GM13977 (cell line): Measurements from ENCODE around the gene BEST2.

ENCODE experiments used
- DNase-seq: peaks from one replicate; pipeline ENCODE4 v3.0.0; 2012; ENCODE audit warnings: low spot score
- CTCF ChIP-seq: IDR thresholded peaks from 2 replicates; pipeline ENCODE4 v1.5.1; 2012; ENCODE audit warnings: mild to moderate bottlenecking, control low read depth; ENCODE audit not compliant: insufficient read depth; ENCODE audit errors: extremely low read depth, missing control alignments
- in situ Hi-C: fragments of 300-500 bp; cut with MboI; formaldehyde crosslinking; loops from one replicate; pipeline ENCODE4 v1.12.0; 2022; ENCODE audit warnings: low sequenced_read_pairs, low pct_unique_long_range_greater_than_20kb, mixed read lengths, inconsistent platforms; ENCODE audit not compliant: unreplicated experiment

Gene BEST2

DNA sequence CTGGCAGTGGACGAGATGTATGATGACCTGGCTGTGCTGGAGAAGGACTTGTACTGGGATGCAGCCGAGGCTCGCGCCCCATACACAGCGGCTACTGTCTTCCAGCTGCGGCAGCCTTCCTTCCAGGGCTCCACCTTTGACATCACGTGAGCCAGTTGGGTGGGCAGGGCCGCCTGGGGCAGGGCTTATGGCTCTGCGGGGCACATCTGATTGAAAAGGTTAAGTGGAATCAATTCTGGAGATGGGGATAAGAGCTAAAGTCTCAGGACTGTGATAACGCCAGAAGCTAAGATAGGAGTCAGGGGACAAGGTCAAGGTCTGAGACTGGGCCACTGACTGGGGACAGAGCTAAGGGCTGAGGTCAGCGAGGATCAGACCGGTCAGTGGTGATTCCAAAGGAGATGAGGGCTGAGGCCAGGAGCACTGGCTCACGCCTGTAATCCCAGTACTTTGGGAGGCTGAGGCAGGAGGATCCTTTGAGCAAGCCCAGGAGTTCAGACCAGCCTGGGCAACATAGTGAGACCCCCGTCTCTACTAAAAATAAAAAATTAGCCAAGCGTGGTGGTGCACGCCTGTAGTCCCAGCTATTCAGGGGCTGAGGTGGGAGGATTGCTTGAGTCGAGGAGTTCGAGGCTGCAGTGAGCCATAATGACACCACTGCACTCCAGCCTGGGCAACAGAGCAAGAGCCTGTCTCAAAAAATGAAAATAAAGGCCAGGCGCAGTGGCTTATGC is 4.7 kb downstream of the BEST2 start:
- in situ Hi-C loops: loop anchor here (10.0 kb wide), 1 partner anchor 192 kb away; no protein-coding TSS in a partner anchor
- no peak for DNase-seq
- TF ChIP-seq CTCF: no peak

DNA sequence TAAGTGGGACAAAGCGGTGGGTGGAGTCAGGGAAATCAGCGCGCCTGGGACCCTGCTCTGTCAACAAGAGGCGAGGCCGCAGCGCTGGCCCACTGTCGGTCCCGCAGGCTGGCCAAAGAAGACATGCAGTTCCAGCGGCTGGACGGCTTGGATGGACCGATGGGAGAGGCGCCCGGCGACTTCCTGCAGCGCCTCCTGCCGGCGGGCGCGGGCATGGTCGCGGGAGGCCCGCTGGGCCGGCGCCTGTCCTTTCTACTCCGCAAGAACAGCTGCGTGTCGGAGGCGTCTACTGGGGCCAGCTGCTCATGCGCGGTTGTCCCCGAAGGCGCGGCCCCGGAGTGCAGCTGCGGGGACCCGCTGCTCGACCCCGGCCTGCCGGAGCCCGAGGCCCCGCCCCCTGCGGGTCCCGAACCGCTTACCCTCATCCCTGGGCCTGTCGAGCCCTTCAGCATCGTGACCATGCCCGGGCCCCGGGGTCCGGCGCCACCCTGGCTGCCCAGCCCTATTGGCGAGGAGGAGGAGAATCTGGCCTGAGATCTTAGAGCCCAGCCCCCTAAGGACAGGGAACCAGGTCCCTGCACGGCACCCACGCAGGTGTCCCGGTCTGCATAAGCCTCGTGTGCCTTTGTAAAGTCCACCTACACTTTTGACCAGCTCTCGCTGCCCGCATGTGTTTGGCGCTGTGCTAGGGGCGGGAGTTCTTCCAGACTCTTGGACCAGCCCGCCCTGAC is 6.1 kb downstream of the BEST2 start:
- in situ Hi-C loops: loop anchor here (10.0 kb wide), 1 partner anchor 193 kb away; no protein-coding TSS in a partner anchor
- peak; percentile 88 for DNase-seq
- peak; percentile 92 for TF ChIP-seq CTCF

DNA sequence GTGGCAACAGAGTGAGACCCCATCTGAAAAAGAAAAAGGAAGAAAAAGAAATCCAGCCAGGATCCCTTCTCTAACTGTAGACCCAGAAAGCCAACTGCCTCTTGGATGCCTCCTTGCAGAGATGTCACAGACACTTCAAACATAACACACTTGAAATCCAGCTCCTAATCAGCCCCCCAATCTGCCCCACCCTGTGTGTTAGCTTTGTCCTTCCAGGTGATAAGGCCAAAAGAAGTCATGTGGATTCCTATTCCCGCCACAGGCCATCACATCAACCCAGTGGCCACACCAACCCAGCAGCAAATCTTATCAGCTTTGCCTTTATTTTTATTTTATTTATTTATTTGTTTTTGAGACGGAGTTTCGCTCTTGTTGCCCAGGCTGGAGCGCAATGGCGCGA is 8.1 kb downstream of the BEST2 start:
- in situ Hi-C loops: loop anchor here (10.0 kb wide), 2 partner anchors 85 to 195 kb away; no protein-coding TSS in a partner anchor
- no peak for DNase-seq
- TF ChIP-seq CTCF: no peak

- in situ Hi-C loops: loop anchor here (10.0 kb wide), 1 partner anchor 82 kb away; no protein-coding TSS in a partner anchor
Observed at GRCh38 chr19:12763100-12763499, 11.5 kb downstream of the BEST2 start.

DNA sequence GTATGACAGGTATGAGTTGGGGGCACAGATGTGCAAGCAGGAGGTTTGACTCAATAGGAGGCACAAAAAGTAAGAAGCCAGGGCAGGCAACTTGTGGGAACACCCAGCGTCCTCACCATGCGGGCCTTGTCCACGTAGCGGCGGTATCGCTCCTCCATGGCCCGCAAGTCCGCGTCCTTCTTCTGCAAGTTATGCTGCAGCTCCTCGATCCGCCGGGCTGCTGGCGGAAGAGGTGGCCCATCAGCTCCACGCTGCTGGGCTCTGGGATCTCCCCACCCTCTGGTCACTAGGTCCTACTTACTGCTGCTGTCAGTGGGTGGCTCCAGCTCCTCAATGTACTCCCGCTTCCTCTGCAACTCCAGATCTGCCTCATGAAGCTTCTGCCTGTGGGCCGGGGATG is 13.1 kb downstream of the BEST2 start:
- in situ Hi-C loops: loop anchor here (10.0 kb wide), 1 partner anchor 80 kb away; no protein-coding TSS in a partner anchor
- TF ChIP-seq CTCF: no peak
- DNase-seq: no peak

More at GRCh38 chr19:12763100-12763499, 11.5 kb downstream of the BEST2 start:
- no peak for TF ChIP-seq CTCF
- DNase-seq: no peak

GRCh38 chr19:12766051-12766521 is 14.5 kb downstream of the BEST2 start:
- peak; percentile 87 for DNase-seq
- peak; percentile 99 for TF ChIP-seq CTCF
- in situ Hi-C loops: loop anchor here (10.0 kb wide), 1 partner anchor 79 kb away; no protein-coding TSS in a partner anchor
